NB4 (cell line): Measurements from ENCODE around the gene CA5B.

ENCODE experiments used
- MYC ChIP-seq: IDR thresholded peaks from 2 replicates; pipeline ENCODE4 v1.6.1; 2011; ENCODE audit warnings: low read depth, low read length
- POLR2A ChIP-seq: IDR thresholded peaks from 2 replicates; pipeline ENCODE4 v1.6.1; 2011; ENCODE audit warnings: mild to moderate bottlenecking; ENCODE audit not compliant: insufficient read length; ENCODE audit errors: extremely low read depth
- TF ChIP-seq, protein P1 (sequence below): IDR thresholded peaks from one replicate; pipeline ENCODE4 v1.5.1; 2012; ENCODE audit warnings: low read depth, low read length

DNA sequence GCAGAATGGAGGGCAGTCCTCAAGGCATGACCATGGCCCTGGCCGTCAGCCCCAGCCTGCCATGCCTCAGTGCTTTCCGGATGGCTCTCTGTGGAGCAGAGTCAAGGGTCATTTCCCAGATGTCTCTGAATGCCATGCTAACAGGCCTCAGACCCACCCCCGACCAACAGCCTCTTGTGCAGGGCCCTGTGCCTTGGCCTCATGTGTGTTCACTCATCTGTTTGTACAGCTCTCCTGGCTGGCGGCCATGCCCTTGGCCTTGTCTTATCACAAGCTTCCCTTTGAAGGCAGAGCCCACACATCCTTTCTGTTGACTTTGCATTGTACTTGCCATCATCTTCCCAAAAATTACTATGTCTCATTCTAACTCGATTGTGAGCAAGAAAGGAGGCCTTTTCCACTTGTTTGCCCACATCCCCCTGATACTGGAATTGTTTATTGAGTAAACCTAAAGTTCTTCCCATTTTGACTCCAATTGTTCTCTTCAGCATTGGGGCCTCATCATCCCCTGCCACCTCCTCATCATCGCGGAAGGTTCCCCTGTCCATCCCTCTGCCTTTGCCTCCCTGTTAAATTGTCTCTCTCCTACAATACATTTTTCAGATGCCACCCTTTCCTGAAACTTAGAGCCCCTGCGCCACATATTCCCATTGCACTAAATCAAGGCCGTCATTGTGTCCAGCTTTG, 6.3 kb downstream of the CA5B start:
- TF ChIP-seq POLR2A = no peak
- TF ChIP-seq, protein P1, sequence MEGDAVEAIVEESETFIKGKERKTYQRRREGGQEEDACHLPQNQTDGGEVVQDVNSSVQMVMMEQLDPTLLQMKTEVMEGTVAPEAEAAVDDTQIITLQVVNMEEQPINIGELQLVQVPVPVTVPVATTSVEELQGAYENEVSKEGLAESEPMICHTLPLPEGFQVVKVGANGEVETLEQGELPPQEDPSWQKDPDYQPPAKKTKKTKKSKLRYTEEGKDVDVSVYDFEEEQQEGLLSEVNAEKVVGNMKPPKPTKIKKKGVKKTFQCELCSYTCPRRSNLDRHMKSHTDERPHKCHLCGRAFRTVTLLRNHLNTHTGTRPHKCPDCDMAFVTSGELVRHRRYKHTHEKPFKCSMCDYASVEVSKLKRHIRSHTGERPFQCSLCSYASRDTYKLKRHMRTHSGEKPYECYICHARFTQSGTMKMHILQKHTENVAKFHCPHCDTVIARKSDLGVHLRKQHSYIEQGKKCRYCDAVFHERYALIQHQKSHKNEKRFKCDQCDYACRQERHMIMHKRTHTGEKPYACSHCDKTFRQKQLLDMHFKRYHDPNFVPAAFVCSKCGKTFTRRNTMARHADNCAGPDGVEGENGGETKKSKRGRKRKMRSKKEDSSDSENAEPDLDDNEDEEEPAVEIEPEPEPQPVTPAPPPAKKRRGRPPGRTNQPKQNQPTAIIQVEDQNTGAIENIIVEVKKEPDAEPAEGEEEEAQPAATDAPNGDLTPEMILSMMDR = no peak
- no peak for TF ChIP-seq MYC
